Measurements from ENCODE around the gene BPIFB4.
"Not testable (repeated sequence)": the region's sequence is repeated elsewhere in the genome, so short reads cannot be mapped to it uniquely, and the experiment has no call there.

Gene BPIFB4

GRCh38 chr20:33119725-33120720 is 40.6 kb downstream of the BPIFB4 start:
- DNase-seq (ENCODE audit: low read depth in 3 of 3) = no peak

DNA sequence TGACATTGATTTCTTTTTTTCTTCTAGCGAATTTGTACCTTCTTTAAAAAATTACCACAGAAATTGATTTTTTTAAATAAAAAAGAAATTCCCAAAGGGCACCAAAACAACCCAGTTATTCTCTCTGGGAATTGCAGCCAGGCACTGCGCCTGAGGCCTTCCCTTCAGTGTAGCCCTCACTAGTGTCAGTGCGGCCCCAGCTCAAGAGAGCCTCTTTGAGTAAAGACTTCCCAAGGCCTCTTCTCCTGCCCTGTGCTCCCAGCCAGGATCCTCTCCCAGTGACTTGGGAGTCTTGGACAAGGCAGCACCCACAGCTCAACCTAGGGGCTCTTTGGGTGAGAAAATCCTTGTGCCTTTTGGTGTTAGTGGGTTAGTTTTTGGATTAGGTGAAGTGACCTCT is 41.5 kb downstream of the BPIFB4 start:
- DNase-seq (ENCODE audit: low read depth in 3 of 3) = no peak

GRCh38 chr20:33122297-33122696 is 42.9 kb downstream of the BPIFB4 start:
- not testable (repeated sequence) for DNase-seq (ENCODE audit: low read depth in 3 of 3)

GRCh38 chr20:33124261-33124660 is 44.8 kb downstream of the BPIFB4 start:
- no peak for DNase-seq (ENCODE audit: low read depth in 3 of 3)

GRCh38 chr20:33124994-33125393 is 45.6 kb downstream of the BPIFB4 start:
- no peak for DNase-seq (ENCODE audit: low read depth in 3 of 3)

DNA sequence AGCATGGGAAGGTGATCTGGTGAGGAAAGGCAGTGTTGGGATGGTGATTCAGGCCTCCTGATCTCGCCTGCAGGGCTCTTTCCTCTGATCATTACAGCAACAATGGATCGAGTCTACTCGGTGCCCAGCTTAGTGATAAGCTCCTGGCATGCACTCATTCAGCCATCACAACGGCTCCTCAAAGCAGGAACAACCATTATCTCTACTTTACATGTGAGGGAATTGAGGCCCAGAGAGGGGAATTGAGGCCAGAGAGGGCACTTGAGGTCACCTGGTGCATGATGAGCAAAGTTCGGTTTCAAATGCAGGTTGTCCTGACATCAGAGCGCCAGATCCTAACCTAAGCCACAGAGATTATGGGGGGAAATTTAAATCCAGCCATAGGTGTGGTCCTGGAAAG is 46.5 kb downstream of the BPIFB4 start:
- DNase-seq (ENCODE audit: low read depth in 3 of 3) = no peak

GRCh38 chr20:33127422-33128097 is 48.1 kb downstream of the BPIFB4 start:
- no peak for DNase-seq (ENCODE audit: low read depth in 3 of 3)

DNA sequence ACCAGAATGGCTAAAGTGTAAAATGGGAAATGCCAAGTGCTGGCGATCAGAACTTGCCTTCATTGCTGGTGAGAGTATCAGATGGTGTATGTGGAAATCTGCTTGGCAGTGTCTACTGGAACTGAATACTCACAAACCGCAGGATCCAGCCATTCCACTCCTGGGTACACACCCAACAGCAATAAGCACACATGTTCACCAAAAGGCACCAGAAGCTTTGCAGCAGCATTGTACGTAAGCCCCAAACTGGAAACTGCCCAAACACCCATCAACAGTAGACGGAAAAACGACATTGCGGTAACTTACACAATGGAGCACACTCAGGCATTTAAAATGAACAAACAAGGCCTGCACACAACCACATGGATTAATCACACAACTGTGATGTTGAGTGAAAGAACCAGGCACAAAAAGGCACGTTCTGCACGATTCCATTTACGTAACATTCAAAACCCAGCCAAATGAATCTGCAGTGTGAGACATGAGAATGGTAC is 51.2 kb downstream of the BPIFB4 start:
- no peak for DNase-seq (ENCODE audit: low read depth in 3 of 3)

- DNase-seq (ENCODE audit: low read depth in 3 of 3) = no peak
These were observed 52.6 kb downstream of the BPIFB4 start for GRCh38 chr20:33131949-33132473.

GRCh38 chr20:33132513-33133372 is 53.3 kb downstream of the BPIFB4 start:
- DNase-seq (ENCODE audit: low read depth in 3 of 3) = no peak

- DNase-seq (ENCODE audit: low read depth in 3 of 3) = no peak
These were observed 54.0 kb downstream of the BPIFB4 start for GRCh38 chr20:33133373-33133941.

GRCh38 chr20:33137195-33137594 is 57.8 kb downstream of the BPIFB4 start:
- no peak for DNase-seq (ENCODE audit: low read depth in 3 of 3)

- no peak for DNase-seq (ENCODE audit: low read depth in 3 of 3)
These were observed 60.0 kb downstream of the BPIFB4 start for GRCh38 chr20:33139467-33139866.

- DNase-seq (ENCODE audit: low read depth in 3 of 3) = no peak
These were observed 66.1 kb downstream of the BPIFB4 start for GRCh38 chr20:33145521-33145920.

DNA sequence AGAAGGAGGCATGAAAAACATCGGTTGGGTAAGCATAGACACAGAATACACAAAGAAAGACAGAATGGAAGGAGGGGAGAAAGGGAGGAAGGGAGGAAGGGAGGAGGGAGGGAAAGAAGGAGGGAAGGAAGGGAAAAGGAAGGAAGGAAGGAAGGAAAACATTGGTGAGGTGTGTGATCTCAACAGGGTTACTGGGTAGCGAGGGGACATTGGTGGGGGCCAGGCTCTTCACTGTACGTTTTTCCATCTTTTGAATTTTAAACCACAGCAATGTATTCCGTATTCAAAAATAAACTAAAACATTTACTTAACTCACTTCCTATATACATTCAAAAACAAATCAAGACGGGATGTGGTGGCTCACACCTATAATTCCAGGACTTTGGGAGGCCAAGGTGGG is 67.9 kb downstream of the BPIFB4 start:
- DNase-seq (ENCODE audit: low read depth in 3 of 3) = no peak

DNA sequence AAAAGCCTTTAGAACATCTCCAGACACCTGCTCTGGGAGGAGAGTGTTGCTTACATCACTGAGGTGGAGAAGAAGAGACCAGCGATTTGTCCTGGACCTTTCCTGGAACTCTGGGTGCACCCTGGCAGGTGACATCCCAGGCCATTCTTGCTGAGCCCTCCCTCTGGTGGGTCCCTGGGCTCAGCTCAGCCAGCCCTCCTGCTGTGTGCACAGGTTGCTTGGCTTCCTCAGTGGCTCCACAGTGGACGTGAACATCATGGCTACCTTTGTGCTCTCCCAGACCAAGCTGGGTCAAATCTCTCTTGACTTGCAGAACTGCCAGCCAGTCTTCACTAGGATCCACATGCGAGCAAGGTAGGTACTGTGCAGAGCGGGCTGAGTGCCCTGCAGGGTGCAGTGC is 68.6 kb downstream of the BPIFB4 start:
- no peak for DNase-seq (ENCODE audit: low read depth in 3 of 3)

DNA sequence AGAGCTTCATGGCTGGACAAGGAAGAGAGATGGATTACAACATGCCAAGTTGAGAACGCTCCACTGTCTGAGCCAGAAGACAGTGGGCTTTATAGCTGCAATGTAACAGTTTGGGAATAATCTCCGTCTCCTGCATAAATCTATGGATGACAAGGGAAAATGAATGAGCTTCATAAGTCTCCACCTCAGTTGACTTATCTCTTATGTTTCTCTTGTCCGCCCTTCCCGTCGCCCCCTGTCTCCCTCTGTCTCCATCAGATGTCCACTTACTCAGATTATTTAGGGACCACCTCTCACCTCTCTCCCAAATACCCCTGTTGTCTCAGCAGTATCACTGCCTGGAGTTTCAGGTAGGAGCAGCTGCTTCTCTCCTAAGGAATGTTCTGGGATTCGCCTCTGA is 74.8 kb downstream of the BPIFB4 start:
- DNase-seq (ENCODE audit: low read depth in 3 of 3) = no peak

- DNase-seq (ENCODE audit: low read depth in 3 of 3) = no peak
These were observed 79.4 kb downstream of the BPIFB4 start for GRCh38 chr20:33158637-33159385.

DNA sequence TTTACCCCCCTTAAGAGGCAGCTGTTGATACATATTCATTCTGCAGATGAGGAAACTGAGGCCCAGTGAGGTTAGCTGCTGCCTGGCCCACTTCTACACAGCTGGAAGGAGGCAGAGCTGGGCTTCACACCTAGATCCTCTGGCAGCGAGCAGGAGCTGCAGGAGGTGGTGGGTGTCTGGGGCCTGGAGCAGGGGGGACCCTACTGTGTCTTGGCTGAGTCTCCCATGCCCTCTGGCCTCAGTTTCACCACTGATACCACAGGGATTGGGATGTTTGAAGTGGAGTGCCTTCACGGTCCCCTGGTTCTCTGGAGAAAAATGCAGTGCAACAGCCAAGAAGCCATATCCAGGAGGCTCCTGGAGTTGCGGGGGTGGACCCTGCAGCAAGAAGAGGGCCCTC is 80.3 kb downstream of the BPIFB4 start:
- no peak for DNase-seq (ENCODE audit: low read depth in 3 of 3)

DNA sequence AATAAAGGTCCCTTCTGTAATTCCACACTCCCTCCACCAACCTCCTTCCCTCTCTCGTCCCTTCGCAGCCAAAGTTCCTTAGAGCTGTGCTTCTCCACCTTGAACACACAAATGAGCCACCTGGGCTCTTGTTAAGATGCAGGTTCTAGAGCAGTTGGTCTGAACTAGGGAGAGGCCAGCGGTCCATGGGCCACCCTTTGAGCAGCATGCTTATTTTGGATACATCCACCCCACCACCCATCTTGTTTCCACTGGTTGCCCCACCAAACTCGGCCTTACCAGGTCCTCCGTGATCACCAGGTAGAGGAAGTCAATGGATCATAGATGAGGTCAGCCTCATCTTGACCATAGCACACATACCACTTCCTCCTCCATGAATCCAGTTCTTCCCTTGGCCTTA is 81.2 kb downstream of the BPIFB4 start:
- DNase-seq (ENCODE audit: low read depth in 3 of 3) = no peak
